Measurements from ENCODE around the gene TSFM.
"Not testable (repeated sequence)": the region's sequence is repeated elsewhere in the genome, so short reads cannot be mapped to it uniquely, and the experiment has no call there.

TSFM gene

GRCh38 chr12:57816001-57816854, 33.6 kb downstream of the TSFM start:
- DNase-seq: no peak

- peak; percentile 94 to 96 for DNase-seq
Observed at GRCh38 chr12:57816855-57817151, 34.2 kb downstream of the TSFM start.

- DNase-seq: no peak
Observed at GRCh38 chr12:57817261-57817989, 34.8 kb downstream of the TSFM start.

DNA sequence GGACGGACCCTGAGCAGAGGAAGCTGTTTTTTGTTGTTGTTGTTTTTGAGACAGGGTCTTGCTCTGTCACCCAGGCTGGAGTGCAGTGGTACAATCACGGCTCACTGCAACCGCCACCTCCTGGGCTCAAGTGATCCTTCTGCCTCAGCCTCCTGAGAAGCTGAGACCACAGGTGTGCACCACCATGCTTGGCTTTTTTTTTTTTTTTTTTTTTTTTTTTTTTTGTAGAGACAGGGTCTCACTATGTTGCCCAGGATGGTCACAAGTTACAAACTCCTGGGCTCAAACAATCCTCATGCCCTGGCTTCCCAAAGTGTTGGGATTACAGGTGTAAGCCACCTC, 35.4 kb downstream of the TSFM start:
- not testable (repeated sequence) for DNase-seq

DNA sequence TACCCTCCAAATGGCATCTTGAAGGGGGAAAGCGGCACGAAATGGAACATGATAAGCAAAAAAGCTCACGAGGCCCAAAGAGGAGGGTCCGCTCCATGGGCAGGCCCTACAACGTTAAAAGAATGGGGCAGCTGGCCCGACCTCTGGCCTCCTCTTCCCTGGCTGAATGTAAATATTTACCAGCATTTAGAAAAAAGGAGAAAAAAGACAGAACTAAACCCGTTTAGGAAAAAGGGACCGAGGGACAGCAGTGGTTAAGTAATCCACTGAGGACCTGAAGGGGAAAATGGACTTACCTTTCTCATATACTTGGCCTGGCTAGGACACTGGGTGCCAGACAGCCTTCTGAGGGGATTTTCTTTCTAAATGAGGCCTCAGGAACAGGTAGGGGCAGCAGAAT, 37.5 kb downstream of the TSFM start:
- DNase-seq: not testable (repeated sequence)

DNA sequence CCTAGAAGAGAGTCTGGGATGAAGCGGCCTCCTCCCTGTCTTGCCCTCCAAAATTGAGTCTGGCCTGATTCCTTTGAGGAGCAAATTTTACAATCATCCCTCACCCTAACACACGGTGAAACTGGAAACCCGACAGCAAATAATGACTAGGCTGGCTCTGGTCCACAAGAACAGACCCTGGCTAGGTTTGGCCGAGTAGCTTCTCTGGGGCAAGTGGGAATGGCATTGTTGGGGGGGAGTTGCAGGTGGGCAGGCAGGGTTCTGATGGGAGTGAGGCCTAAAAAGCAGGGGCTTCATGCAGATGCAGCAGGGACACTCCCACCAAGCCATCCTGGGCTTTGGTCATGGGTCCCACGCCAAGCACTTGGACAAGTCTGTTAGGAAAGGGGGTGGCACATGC, 38.4 kb downstream of the TSFM start:
- DNase-seq: not testable (repeated sequence)

- DNase-seq: no peak
Observed at GRCh38 chr12:57821474-57822214, 39.1 kb downstream of the TSFM start.

GRCh38 chr12:57822392-57823130, 40.0 kb downstream of the TSFM start:
- no peak for DNase-seq

DNA sequence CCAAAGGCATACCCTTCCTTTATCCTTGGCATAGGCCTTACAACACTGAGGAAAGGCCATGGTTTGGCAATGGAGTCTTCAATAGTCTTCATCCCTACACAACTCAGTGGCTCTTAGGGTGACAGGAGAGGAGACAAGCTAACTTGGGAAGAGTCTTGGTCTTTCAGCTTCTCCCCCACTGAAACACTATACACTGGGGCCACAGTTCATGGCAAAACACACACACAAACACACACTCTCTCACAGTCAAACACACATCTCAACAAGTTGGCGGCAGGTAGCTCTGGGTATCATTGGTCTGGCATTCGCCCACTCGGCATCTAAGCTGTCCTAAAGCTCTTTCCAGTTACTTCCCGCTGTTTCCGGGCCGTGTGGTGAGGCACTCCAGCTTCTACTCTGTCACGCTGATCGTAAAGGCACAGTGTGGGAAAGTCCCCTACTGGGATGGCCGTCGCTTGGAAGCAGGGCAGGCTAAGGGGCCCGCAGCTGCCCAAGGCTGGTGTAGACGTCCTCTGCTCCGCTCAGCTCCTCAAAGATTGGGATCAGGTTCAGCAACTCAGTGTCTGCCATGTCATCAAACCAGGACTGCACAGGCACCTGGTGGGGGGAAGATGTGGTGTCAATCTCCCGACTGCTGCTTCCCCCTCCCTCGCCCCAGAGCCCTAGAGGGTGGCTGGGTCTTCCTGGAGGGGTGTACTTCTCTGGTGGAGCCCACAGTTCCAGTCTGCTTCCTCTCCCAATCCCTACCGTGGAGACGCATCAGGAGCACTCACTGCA, 40.7 kb downstream of the TSFM start:
- DNase-seq: no peak

GRCh38 chr12:57823908-57824640, 41.5 kb downstream of the TSFM start:
- no peak for DNase-seq

DNA sequence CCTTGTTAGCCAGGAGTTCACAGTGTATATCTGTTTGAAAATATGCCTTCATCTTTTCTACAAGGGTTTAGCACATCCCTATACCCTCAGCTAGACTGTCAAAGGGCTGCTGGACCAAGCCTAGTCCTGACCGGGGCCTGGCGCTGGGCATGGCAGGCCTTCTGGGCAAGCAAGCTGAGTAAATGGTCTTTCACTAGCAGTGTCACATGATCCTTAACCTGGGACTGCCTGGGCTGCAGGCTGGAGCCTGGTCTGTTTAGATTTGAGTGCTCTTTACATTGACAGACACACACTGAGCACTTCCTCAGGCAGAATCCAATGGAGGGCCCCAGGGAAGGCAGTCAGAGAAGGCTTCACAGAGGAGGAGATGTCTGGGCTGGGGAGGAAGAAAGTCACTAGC, 42.9 kb downstream of the TSFM start:
- no peak for DNase-seq

DNA sequence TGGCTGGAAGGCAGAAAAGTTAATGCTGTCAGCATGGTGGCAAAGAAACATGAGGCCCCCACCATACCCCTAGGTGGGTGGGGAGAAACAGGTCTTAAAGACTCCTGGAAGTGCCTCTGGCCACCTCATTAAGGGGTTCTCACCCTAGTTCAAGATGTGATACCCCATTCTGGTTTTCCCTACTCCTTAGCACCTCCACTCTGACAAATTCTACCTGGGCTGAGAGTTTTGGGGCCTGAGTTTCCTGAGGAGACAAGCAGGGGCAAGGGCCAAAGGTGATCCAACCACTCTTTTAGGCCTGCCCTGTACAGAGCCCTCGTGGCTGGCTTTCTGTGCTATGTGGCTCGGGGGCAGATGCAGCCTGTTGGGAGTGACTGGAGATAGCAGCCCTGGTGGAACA, 43.8 kb downstream of the TSFM start:
- DNase-seq: no peak

GRCh38 chr12:57826966-57827365, 44.4 kb downstream of the TSFM start:
- no peak for DNase-seq

DNA sequence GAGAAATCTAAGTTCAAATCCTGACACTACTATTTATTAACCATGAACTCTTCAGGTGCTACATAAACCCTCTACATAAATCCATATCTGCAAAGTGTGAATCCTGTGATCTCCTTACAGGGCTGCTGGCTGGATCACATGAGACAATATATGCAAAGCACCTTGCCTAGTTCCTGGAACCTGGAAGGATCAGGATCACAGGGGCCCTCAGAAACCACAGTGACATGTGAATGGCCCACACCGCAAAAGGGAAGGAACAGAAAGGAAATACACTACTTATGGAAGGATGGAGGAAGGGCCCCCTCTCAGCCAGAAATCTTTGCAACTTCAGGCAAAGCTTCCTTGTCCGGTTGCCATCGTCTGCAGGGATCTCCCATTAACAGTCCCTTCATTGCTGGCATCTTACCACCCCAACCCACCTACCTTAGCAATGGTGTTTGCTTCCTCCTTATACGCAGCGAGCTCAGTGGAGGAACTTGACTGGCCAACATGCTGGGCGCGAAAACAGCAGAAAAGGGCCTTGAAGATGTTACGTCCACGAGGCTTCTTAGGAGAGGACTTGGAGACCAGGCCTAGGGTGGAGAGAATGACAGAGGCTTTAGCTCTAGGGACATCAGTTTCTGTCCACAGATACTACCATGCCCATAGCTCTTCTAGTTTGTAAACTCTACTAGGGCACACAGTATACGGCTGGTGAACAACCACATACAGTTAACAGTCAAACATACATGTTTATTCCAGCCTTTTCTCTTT, 46.6 kb downstream of the TSFM start:
- DNase-seq: peak; percentile 32 to 35

DNA sequence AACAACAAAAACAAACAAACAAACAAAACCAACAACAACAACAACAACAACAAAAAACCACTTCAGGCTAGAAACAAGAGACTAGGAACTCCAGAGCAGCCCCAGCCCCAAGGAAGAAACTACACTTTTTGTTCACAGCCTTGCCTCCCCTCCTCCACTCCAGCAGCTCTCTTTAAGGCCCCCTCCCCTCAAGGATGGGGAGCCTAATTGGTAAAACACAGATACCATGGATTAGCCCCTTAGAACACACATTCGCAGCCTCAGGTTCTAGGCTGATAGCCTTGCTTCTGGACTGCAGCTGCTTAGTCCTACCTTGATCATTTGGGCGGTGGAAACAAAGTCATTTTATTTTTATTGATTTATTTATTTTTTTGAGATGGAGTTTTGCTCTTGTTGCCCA, 47.8 kb downstream of the TSFM start:
- no peak for DNase-seq

DNA sequence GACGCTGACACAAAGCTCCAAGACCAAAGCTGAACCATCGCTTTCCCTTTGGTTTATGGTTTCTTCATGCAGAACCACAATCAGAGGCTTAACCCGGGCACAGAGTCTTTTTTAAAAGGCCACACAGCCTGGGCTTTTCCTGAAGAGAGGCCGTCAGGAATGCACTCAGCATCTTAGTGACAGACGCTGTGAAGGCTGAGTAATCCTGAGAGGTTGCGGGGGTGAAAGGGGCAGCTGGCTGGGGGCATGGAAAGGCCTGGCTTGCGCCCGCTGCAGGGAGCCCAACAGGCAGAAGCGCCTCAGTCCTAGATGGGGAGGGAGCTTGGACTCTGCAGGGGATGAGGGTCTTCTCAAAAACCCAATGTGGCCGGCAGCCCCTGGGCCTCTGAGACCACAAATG, 50.4 kb downstream of the TSFM start:
- no peak for DNase-seq

- no peak for DNase-seq
Observed at GRCh38 chr12:57833672-57834071, 51.1 kb downstream of the TSFM start.

- DNase-seq: no peak
Observed at GRCh38 chr12:57834086-57834876, 51.7 kb downstream of the TSFM start.

DNA sequence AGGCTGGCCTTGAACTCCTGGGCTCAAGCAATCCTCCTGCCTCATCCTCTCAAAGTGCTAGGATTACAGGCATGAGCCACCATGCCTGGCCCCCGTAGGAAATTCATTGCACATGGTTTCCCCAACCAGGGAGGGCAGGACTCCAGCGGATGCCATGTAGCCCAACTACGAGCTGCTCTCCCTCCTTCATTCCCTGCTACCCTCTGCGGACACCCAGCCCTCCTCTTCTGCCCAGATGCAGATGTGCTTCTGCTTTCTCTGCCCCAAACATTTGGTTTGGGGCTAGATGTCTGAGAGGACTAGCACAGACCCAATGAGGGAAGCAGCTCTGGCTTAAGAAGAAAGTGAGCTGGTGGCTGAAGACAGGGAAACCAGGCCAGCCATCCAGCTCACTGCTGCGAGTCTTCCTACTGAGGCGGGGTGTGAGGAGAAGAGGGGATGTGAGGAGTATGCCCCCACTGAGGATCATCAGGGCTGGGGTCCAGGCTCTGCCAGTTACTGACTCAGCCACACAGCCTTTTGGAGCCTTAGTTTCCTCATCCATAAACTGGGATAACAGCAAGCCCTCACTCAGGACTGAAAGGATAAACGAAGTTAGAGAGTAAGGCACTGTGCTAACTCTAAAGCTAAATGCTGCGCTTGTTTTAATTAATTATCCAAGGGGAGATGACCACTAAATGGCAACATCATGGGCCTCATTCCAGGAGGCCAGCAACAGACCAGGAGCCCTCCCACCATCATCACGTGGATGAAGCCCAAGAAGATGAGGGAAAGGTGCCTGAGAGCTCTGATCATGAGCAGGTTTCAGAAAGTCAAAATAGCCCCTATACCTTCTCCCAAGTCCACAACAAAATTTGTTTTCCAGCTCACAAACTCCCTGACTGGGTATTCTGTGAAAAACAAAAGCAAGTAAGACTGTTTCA, 53.0 kb downstream of the TSFM start:
- DNase-seq: peak in 1 of 2 donors; percentile 59
